Loucy (cell line): ENCODE data around the gene WDR49.

ENCODE experiments used
- CTCF ChIP-seq: fragments of 200-600 bp; sonication (generic); conservative IDR thresholded peaks from 2 replicates; pipeline ENCODE4 v1.5.1; 2014; ENCODE audit warnings: mild to moderate bottlenecking, antibody characterized with exemption, low read length
- EZH2phosphoT487 ChIP-seq: fragments of 200-600 bp; IDR thresholded peaks from 2 replicates; pipeline ENCODE4 v1.6.1; 2018; ENCODE audit warnings: antibody characterized with exemption, mild to moderate bottlenecking, moderate library complexity, borderline replicate concordance

GRCh38 chr3:167554898-167555297 is 98.8 kb downstream of the WDR49 start:
- no peak for TF ChIP-seq EZH2phosphoT487
- no peak for TF ChIP-seq CTCF
